ENCODE results near the gene OTOF.

Gene OTOF

DNA sequence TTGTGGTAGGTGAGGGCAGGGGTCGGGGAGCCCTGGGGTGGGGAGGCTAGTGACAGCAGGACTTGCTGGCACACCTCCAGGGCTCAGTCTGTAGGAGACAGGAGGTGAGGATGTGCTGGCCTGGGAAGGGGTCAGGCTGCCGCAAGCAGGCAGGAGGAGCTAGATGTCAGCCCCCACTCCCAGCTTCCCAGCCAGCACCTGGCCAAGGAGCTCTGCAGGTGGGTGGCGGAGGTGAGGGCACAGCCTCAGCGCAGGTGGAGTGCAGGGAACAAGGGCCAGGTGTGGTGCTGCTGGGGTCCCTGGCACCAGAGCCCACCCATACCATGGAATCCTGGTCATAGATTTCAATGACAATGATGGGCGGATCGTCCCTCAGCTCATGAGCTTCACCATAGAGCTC, 2.9 kb downstream of the OTOF start:
- POLR2A ChIA-PET = no interaction called here
- DNase-seq (ENCODE audit: extremely low spot score) = no peak
- CTCF ChIA-PET = no interaction called here
- TF ChIP-seq BHLHE40 (IDR thresholded peaks at IDR 0.05; ENCODE audit: borderline replicate concordance) (no peak), NFRKB (IDR thresholded peaks at IDR 0.05) (no peak), FOXK2 (IDR thresholded peaks at IDR 0.05) (no peak), CTBP1 (IDR thresholded peaks at IDR 0.05; ENCODE audit: borderline replicate concordance) (no peak), LEF1 (IDR thresholded peaks at IDR 0.05; ENCODE audit: borderline replicate concordance) (no peak), SP1 (IDR thresholded peaks at IDR 0.05) (no peak), PKNOX1 (IDR thresholded peaks at IDR 0.05) (no peak), TARDBP (IDR thresholded peaks at IDR 0.05) (no peak), ARNT (IDR thresholded peaks at IDR 0.05) (no peak), HDGF (IDR thresholded peaks at IDR 0.05; ENCODE audit: borderline replicate concordance) (no peak), FOXA1 (IDR thresholded peaks at IDR 0.05) (no peak), ZNF384 (IDR thresholded peaks at IDR 0.05) (no peak)

DNA sequence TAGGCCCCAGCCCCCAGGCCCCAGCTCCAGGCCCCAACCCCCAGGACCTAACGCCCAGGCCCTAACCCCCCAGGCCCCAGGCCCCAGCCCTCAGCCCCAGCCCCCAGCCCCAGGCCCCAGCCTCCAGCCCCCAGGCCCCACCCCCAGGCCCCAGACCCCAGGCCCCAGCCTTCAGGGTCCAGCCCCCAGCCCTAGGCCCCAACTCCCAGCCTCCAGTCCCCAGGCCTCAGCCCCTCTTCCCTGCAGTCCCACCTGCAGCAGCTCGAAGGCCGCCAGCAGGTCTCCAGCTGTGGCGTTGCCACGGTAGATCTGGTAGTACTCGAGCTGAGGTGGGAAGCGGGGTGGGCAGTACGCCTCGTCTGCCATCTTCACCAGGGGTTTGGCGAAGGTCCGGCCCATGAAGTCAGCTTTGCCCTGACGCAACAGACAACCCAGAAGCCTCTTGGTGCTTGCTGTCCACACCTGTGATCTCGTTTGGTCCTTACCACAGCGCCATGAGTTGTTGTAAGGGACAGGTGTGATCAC, 3.6 kb downstream of the OTOF start:
- CTCF ChIA-PET = interaction anchor here (0.5 kb wide), 1 partner anchor 131 kb away, joined by 3 read pairs; no protein-coding TSS in a partner anchor
- no peak for DNase-seq (ENCODE audit: extremely low spot score)
- POLR2A ChIA-PET = no interaction called here
- TF ChIP-seq ARNT (IDR thresholded peaks at IDR 0.05) (no peak), TARDBP (IDR thresholded peaks at IDR 0.05) (no peak), SUZ12 (IDR thresholded peaks at IDR 0.05) (no peak), FOXA1 (IDR thresholded peaks at IDR 0.05) (no peak), LEF1 (IDR thresholded peaks at IDR 0.05; ENCODE audit: borderline replicate concordance) (no peak), L3MBTL2 (conservative IDR thresholded peaks at IDR 0.05) (no peak), PKNOX1 (IDR thresholded peaks at IDR 0.05) (no peak), SP1 (IDR thresholded peaks at IDR 0.05) (no peak), NFRKB (IDR thresholded peaks at IDR 0.05) (no peak), CTBP1 (IDR thresholded peaks at IDR 0.05; ENCODE audit: borderline replicate concordance) (no peak), ZNF384 (IDR thresholded peaks at IDR 0.05) (no peak), HDGF (IDR thresholded peaks at IDR 0.05; ENCODE audit: borderline replicate concordance) (no peak), FOXM1 (IDR thresholded peaks at IDR 0.05; ENCODE audit: borderline replicate concordance) (no peak), FOXK2 (IDR thresholded peaks at IDR 0.05) (no peak), ELF4 (IDR thresholded peaks at IDR 0.05) (no peak), BHLHE40 (IDR thresholded peaks at IDR 0.05; ENCODE audit: borderline replicate concordance) (no peak)

DNA sequence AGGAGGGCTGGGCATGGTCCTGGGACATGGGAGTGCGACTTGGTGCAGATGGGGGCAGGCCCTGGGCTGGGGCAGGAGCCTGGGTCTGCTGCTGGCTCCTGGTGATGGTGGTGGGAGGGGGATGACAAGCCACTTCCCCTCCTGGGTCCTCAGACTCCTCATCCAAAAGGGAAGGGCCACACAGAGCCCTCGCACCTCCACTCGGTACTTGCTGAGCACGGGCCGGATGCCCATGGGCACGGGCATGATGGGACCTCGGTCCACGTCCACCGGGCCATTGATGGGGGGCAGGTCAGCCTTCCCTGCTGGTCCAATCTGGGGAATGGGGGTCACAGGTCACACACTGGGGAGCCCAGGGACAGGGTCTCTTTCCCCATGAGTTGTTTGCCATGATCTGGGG, 4.1 kb downstream of the OTOF start:
- POLR2A ChIA-PET = no interaction called here
- DNase-seq (ENCODE audit: extremely low spot score) = no peak
- TF ChIP-seq ZNF384 (IDR thresholded peaks at IDR 0.05) (no peak), NFRKB (IDR thresholded peaks at IDR 0.05) (no peak), PKNOX1 (IDR thresholded peaks at IDR 0.05) (no peak), ARNT (IDR thresholded peaks at IDR 0.05) (no peak), SUZ12 (IDR thresholded peaks at IDR 0.05) (no peak), CTBP1 (IDR thresholded peaks at IDR 0.05; ENCODE audit: borderline replicate concordance) (no peak), FOXK2 (IDR thresholded peaks at IDR 0.05) (no peak), FOXA1 (IDR thresholded peaks at IDR 0.05) (no peak), LEF1 (IDR thresholded peaks at IDR 0.05; ENCODE audit: borderline replicate concordance) (no peak), SP1 (IDR thresholded peaks at IDR 0.05) (no peak), ELF4 (IDR thresholded peaks at IDR 0.05) (no peak), FOXM1 (IDR thresholded peaks at IDR 0.05; ENCODE audit: borderline replicate concordance) (no peak), BHLHE40 (IDR thresholded peaks at IDR 0.05; ENCODE audit: borderline replicate concordance) (no peak), HDGF (IDR thresholded peaks at IDR 0.05; ENCODE audit: borderline replicate concordance) (no peak), TARDBP (IDR thresholded peaks at IDR 0.05) (no peak)
- CTCF ChIA-PET = no interaction called here

- CTCF ChIA-PET = no interaction called here
- TF ChIP-seq SUZ12 (IDR thresholded peaks at IDR 0.05) (no peak), BHLHE40 (IDR thresholded peaks at IDR 0.05; ENCODE audit: borderline replicate concordance) (no peak), LEF1 (IDR thresholded peaks at IDR 0.05; ENCODE audit: borderline replicate concordance) (no peak), ELF4 (IDR thresholded peaks at IDR 0.05) (no peak), CTBP1 (IDR thresholded peaks at IDR 0.05; ENCODE audit: borderline replicate concordance) (no peak), L3MBTL2 (conservative IDR thresholded peaks at IDR 0.05) (no peak), FOXA1 (IDR thresholded peaks at IDR 0.05) (no peak), PKNOX1 (IDR thresholded peaks at IDR 0.05) (no peak), NFRKB (IDR thresholded peaks at IDR 0.05) (no peak), HDGF (IDR thresholded peaks at IDR 0.05; ENCODE audit: borderline replicate concordance) (no peak), FOXK2 (IDR thresholded peaks at IDR 0.05) (no peak), SP1 (IDR thresholded peaks at IDR 0.05) (no peak), ZNF384 (IDR thresholded peaks at IDR 0.05) (no peak), ARNT (IDR thresholded peaks at IDR 0.05) (no peak), FOXM1 (IDR thresholded peaks at IDR 0.05; ENCODE audit: borderline replicate concordance) (no peak), TARDBP (IDR thresholded peaks at IDR 0.05) (no peak)
- DNase-seq (ENCODE audit: extremely low spot score) = no peak
- POLR2A ChIA-PET = no interaction called here
Observed at GRCh38 chr2:26472821-26473655, 4.9 kb downstream of the OTOF start.
